SIG-M5 treated with dmso at 0.1 percent for 504 hours (cell line): Measurements from ENCODE around the gene ARHGAP20.
"Not testable (repeated sequence)": the region's sequence is repeated elsewhere in the genome, so short reads cannot be mapped to it uniquely, and the experiment has no call there.

Experiments
- DNase-seq: peaks from one replicate; lab custom pipeline; 2025; ENCODE audit not compliant: unreplicated experiment; lab: John Stamatoyannopoulos, UW

Gene ARHGAP20

DNA sequence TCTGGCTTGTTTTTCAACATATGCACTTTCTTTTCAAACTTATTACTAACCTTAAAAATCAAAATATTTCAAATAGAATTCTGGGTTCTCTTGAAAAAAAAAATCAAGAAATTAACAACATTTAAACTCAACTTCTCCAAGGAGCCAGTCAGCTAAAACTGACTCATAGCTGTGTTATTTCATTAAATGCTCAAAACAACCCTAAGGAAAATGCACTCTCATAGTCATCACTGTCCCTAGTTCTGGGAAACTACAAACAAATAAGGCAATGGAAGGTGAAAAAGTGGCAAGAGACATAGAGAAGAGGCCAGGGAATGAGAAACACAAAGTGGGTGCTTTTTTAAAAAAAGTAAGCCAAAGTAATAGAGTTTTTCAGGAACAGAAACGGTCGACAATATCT lies 4.1 kb upstream of the ARHGAP20 start:
- no peak for DNase-seq

DNA sequence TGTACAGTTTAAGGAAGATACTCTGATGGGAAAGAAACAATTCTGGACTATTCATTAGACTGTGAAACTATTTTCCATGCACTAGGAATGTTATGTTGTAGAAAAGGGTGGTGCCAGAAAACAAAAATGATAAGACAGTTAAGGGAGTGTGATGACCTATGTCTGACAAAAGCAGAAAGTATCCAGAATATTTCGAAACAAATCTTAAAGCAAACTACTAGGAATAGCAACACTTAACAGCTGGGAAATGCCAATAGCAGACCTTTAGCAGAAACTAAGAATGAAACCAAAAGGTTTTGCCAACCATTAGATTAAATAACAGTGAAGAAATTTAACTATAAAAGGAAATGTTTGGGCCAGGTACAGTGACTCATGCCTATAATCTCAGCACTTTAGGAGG lies 3.3 kb upstream of the ARHGAP20 start:
- no peak for DNase-seq

DNA sequence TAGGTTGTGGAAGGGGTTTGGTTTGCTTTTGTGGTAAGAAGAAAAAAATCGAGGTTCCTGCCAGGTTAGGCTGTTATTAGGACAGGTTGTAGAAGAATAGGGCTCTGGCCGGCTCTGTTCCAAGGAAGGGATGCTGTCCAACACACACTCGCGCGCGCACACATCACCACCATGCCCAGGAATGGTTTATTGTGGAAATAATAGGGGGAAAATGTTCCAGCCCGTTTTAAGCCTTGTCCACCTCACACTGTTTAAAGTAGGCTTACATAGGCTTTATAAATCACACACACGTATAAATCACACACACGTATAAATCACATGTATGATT lies 1.2 kb upstream of the ARHGAP20 start:
- DNase-seq: no peak

DNA sequence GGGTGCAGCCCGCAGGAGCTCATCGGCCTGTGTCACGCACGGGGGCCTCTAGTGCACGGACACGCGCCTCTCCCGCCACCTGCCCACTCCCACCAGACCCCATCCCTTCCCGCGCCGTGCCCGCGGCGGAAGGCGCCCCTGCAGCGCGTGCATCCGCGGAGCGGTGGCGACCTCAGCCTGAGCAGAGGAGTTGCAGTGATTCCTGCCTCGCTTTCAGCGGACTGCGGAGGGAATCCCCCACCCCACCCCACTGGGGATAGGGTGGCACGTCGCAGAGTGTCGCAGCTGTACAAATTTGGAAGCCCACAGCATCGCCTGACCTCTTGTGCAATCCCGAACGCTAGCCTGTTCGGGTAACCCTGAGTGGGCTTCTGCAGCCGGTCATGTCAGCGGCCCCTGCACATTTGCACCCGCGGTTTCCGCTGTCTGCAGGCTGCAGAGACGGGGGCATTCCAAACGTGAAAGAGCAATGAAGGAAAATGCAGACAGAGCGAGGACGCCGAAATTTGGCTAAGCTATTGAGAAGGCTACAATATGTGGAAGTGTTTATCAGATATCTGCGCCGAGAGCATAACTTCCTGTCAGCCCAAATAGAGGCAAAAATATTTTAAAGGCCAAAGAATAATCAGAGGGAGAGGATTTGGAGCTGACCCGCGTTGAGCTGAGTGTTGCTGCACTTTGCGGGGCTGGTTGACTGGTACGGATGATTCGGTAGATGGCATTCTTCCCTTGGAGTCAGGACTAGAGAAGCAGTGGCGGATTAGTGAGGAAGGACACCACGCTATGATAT lies 617 bp upstream of the ARHGAP20 start:
- DNase-seq: no peak

DNA sequence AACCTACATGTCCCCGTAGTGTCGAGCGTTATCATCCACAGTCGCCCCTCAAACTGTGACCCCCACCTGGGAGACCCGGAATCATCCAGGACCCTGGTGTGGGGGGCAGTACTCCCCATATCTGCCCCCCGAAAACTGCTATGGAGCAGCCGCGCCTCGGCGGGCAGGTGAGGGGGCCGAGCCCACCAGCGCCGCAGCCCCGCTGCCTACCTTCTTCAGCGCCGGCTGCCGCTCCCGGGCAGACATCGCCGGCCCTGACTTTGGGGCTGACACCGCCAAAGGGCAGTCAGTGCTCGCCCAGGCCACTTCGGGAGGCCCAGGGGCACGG lies 825 bp downstream of the ARHGAP20 start:
- DNase-seq: no peak

DNA sequence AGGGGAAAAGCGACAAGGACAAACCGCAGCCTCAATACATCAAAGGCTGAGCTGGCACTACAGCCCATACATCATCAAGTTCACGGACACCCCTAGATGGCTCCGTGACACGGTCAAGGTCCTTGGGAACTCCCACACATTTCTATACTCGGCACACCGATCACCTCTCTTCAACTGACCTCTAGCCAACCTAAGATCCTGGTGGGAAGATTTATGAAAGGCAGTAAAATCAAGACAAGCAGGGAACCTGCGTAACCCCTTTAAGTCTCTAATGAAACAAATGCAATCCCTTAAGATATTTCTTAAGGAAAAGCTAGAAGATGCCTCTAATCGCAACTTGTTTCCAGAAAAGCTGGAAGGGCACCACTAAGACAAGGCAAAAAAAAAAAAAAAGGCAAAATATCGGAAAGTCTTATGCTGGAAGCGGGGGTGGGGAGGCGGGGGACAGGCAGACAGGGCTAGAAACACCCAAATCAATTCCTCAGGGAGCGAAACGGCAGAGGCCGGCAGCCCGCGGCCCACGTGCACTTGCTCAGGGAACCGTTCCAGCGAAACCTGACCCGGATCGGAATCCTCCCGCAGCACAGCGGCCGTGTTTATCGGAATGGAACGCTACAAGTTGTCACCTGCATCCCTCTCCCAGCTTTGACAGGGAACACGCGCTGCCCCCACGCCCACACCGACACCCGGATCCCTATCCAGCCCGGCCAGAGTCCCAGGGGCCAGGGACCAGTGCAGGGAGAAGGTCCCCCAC lies 1.4 kb downstream of the ARHGAP20 start:
- DNase-seq: no peak

DNA sequence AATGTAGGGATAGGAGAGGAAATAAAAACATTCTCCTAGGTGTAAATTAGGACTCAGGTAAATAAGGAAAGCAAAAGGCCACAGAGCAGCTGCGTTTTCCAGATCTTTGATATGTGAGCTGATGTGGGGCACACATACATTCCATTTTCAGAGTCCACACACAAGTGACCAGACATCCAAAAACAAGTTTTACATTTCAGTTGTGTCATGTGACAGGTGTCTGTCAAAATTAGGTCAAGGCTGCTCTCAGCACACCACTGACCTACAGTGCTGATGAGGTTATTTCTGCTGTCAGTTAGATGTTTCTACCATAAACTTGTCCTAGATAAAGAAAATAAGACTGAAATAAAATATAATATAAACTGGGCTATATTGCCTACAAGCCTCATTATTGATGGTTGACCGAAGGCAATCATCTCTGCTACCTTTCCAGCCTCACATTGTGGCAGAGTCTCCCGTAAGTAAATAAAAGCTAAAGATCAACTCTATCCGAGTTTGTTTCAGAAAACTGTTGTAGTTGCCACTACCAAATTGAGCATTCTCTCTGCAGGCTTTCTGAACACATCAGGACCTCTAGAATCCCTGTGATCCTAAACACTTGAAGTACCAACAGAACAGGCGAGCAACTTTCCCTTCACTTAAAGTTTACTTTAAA lies 7.9 kb downstream of the ARHGAP20 start:
- DNase-seq: no peak

DNA sequence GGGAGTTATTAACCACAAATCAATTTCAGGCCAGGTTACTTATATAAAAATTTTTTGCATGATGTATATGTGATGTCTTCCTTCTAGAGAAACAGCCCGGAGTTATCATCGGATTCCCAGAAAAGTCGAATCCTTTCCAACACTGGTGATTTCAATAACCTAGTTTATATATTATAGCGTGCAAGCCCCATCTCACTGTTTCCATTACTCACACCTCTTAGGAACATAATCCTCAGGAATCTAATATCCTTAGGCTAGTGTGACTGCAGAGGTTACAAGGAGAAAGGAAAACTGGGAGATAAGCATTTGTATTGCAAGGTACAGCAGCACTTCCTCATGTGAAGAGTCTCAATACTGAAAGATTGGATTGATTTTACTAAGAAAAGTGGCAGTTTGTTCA lies 20.3 kb downstream of the ARHGAP20 start:
- no peak for DNase-seq

DNA sequence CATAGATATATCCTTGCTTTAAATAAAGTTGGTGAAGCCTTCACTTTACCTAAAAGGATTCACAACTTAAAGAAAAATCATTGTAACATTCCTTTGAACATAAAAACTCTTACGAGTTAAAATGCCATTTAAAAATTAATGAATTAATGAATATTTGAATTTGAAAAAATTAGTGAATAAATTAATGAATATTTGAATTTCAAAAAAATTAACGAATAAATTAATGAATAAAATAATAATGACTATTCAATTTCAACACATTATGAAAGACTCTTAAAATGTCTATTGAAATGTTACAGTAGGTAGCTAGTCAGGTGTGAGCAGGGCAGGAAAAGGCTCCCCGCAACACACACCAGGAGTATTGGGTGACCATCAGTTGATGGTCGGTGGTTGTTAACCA lies 22.9 kb downstream of the ARHGAP20 start:
- DNase-seq: no peak

DNA sequence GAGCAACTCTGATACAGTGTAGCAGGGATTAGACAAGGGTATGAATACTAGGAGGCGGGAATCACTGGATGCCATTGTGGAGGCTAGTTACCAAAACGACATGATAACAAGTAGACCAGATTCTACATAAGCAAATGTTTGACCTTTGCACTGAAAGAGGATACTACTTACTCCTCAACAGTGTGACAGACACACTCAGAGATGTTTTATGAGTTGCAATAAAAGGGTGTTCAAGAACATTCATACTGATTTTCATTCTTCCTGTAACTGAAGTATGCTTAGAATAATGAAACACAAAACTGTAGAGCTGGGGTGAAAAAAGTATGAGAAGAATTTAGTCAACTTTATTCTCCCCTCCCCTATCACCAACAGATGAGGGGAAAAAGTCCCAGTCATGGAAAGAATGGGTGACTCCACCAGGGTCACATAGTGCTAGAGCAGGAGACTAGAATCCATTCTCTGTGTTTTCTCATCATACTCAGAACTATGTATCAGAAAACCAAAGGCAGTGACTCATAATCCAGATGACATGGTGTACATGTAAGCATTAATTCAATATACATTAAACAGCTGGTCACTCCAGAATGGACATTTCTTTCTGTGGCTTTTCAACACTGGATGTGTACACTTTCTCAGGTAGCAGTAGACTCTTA lies 32.8 kb downstream of the ARHGAP20 start:
- no peak for DNase-seq

DNA sequence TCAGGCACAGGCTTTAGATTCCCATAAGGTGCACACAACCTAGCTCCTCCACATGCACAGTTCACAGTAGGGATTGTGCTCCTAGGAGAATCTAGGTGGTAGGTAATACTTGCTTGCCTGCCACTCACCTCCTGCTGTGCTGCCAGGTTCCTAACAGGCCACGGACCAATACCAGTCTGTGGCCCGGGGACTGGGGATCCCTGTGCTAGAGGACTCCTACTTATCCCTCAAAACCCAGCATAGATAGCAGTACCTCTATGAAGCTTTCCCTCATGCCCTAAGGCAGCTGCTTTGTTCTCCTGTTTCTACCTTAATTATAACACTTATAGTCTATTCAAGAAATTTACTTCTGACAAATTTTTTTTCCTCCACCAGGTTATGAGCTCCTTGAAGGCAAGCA lies 36.7 kb downstream of the ARHGAP20 start:
- DNase-seq: no peak

DNA sequence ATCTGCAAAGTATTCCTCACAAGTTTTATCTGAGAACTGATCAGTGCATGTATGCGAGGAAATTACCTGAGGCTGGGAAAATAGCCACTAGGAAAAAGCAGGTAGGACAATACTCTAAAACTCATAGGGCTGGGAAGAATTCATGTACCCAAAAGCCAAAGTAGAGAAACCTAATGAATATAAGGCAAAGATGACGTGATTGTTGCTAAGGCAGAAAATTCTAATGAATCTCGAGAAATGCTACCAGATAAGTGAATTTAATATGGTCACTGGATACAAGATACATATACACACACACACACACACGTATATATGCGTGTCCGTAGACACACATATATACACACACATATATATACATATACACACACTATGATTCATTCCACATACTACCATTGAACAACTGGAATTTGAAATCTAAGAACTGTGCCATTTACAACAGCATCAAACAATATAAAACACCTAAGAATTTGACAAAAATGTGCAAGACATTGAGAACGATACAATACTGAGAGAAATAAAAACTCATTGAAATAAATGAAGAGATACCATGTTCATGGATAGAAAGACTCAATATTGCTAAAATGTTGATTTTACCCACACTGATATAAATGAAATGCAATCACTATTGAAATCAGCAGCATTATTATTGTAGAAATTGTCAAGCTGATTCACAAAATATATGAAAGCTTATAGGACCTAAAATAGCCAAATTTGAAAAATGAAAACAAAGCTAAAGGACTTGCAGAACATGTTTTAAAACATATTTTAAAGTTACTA lies 46.4 kb downstream of the ARHGAP20 start:
- DNase-seq: no peak

DNA sequence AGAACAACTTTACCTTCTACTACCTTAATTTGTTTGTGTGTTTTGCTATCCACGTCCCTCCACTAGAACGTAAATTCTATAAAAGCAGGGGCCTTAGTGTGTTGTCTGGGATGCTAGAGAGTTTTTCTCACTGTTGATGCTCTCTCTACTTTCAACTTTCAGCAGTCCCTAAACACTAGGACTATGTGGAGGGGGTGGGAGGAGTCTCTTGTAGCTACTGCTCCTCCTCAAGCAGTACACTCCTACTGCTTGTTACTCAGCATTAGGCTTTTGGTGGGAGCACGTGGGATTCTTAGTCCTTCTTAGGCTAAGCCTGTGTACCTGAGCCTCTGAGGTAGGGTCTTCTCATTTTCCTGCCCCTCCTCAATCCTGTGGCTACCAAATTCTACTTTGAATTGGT lies 56.3 kb downstream of the ARHGAP20 start:
- no peak for DNase-seq

DNA sequence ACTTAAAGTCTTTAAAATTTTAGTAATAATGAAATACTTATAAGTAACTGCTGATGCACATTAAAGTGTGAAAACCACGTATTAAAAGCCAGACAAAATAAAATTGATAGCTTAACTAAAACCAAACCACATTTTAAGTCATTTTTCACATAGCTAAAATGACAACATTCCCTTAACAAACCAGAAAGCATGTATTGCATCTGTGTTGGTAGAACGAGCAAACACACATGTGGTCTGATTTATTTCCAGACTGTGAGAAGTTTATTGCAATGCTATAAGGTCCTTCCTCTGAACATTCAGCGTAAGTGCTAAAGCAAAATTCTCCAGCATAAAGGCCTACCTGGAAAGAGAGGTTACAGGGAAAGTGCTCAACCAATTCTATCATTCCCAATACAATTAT lies 57.8 kb downstream of the ARHGAP20 start:
- DNase-seq: no peak

DNA sequence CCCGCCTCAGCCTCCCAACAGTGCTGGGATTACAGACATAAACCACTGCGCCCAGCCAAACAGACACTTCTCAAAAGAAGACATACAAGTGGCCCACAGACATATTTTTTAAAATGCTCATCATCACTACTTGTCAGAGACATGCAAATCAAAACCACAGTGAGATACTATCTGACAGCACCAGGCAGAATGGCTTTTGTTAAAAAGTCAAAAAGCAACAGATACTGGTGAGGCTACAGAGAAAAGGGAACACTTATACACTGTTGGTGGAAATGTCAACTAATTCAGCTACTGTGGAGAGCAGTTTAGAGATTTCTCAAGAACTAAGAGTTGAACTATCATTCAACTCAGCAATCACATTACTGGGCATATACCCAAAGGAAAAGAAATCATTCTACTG lies 67.0 kb downstream of the ARHGAP20 start:
- no peak for DNase-seq

DNA sequence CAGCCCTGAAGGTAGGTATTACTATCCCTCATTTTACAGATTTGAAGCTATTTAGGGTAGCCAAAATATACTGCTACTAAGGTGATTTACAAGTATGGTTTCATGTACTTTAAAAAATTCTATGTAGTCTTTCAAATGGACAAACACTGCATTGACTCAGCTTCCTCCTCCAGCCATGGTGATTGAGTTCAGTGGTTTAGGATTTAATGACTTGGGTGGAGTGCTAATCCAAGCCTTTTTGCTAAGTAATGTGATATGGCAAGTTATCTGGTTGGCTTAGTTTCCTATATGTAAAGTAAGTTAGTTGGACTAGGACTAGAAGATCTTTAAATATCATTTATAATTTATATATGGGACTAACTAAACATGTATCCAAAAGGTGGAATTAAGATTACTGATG lies 77.9 kb downstream of the ARHGAP20 start:
- no peak for DNase-seq

DNA sequence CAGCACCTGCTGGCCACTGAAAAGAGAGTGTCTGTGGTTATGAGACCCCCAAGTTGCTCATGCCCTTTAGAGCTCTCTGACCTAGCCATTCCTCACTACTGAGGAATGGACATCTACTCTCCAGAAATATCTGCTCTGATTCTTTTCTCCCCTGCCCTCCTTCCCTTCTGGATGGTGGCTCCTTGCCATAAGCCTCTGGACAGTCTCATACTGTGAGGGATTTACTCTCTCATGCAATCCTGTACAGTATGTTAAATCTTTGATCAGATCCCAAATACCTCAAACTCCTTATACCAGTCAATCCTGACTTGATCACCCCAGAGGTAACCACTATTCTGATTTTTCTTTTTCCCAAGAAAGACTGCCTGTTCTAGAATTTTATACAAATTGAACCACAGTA lies 80.7 kb downstream of the ARHGAP20 start:
- no peak for DNase-seq

DNA sequence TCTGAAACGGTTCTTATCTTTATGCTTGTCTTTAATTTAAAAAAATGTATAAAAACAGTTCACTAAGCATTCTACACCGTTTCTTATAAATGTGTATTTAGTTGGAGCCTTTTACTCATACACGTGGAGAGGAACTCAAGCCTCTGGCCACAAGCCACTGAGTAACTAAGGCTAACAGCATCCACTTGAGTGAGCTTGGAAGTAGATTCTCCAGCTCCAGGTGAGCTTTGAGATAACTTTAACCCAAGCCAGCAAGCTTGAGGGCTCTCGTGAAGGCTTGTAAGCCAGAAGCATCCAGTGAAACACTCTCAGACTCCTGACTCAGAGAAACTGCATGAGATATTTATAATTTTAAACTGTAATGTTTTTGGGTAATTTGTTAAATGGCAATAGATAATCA lies 82.6 kb downstream of the ARHGAP20 start:
- no peak for DNase-seq

DNA sequence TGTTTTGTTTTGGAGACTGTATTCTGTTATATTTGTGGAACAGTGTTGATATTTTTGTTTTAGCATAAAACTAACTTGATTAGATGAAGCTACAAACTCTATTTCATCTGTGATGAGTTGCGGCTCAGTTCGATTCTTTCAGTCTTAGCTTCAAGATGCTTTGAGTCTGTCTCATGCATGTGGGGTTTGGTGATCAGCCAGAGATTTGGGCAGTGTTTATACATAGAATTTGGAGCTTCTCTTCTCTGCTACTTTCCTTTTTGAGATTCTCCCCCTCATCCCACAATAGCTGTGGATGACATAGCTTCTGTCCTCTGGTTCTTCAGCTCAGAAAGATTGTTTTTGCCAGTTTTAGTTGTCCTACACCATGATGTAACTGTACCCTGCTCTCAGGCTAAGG lies 90.4 kb downstream of the ARHGAP20 start:
- DNase-seq: no peak

DNA sequence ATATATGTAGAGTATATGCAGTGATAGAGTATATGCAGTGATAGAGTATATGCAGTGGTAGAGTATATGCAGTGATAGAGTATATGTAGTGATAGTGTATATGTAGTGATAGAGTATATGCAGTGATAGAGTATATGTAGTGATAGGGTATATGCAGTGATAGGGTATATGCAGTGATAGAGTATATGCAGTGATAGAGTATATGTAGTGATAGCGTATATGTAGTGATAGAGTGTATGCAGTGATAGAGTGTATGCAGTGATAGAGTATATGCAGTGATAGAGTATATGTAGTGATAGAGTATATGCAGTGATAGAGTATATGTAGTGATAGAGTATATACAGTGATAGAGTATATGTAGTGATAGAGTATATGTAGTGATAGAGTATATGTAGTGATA lies 92.9 kb downstream of the ARHGAP20 start:
- not testable (repeated sequence) for DNase-seq

DNA sequence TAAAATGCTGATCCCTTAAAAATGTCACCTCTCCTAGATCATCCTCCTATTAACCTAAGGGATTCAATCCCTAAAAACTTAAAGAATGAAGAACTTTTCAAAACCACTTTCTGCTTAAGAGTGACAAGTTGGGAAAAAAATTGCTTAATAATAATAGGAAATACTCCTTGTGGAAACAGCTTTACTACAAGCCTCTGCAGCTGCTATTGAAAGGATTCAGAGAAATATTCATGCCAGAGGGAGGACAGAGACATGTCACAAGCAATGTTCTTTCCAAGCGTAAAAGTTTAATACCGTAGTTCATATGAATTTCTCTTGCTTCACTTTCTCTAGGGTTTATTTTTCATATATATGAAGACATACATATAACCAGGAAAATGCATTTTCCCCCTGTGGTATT lies 98.2 kb downstream of the ARHGAP20 start:
- no peak for DNase-seq
